Activated naive CD8-positive, alpha-beta T cell treated with anti-CD3 and anti-CD28 coated beads, Interleukin-2, amount 10 ng/mL, durations not matched to agents 7 days and 5 days (primary cell): ENCODE data around the gene SPDYE2B. TPM values are rescaled to one million over a fixed set of nuclear protein-coding genes. Genes with fewer than 3 reads are reported as not detected.
"Not testable (repeated sequence)": the region's sequence is repeated elsewhere in the genome, so short reads cannot be mapped to it uniquely, and the experiment has no call there.

Source experiments
- ATAC-seq: fragments of 150-1000 bp; cut with Tn5 transposase; one replicate; pipeline ENCODE4 v1.10.0; 2021; ENCODE audit warnings: low read depth, moderate library complexity
- POLR2A ChIA-PET: fragments of 350-600 bp; sonication (Branson Sonifier 250); formaldehyde crosslinking; loops from one replicate; lab custom pipeline; 2021; ENCODE audit warnings: antibody characterized with exemption; lab: Charles Lee
- DNase-seq: peaks from one replicate; pipeline ENCODE4 v3.0.0; 2021
- H3K27ac Mint-ChIP-seq: one replicate; pipeline ENCODE4 v1.8.0; 2022; ENCODE audit warnings: mild to moderate bottlenecking, mixed read lengths
- H3K27me3 Mint-ChIP-seq: one replicate; pipeline ENCODE4 v1.8.0; 2022; ENCODE audit warnings: mild to moderate bottlenecking, moderate library complexity, mixed read lengths
- H3K36me3 Mint-ChIP-seq: one replicate; pipeline ENCODE4 v1.8.0; 2021; ENCODE audit warnings: mild to moderate bottlenecking, mixed read lengths
- H3K4me1 Mint-ChIP-seq: one replicate; pipeline ENCODE4 v1.8.0; 2021; ENCODE audit warnings: mixed read lengths
- H3K4me3 Mint-ChIP-seq: one replicate; pipeline ENCODE4 v1.8.0; 2022; ENCODE audit warnings: mild to moderate bottlenecking, moderate library complexity, mixed read lengths
- H3K9me3 Mint-ChIP-seq: one replicate; pipeline ENCODE4 v1.8.0; 2021; ENCODE audit warnings: mixed read lengths
- total RNA-seq, 2 experiments: library from RNA; stranded (reverse); gene quantifications; one replicate each; pipeline ENCODE4 v1.2.3, GENCODE V29; 2021

Gene SPDYE2B
- total RNA-seq, 2 experiments from 2014 or later, result not detected

DNA sequence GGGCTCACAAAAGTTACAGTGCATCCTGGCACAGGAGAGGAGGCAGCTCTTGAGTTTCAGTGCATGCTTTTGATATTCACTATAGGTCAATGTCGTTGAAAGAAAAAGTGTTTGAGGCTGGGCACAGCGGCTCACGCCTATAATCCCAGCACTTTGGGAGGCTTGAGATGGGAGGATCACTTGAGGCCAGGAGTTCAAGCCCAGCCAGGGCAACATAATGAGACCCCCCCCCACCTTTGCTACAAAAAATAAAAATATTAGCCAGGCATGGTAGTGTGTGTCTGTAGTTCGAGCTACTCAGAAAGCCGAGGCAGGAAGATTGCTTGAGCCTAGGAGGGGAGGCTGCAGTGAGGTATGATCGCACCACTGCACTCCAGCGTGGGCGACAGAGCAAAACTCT is 32.0 kb upstream of the SPDYE2B start:
- H3K27ac Mint-ChIP-seq, H3K4me3 Mint-ChIP-seq, POLR2A ChIA-PET, H3K9me3 Mint-ChIP-seq, H3K4me1 Mint-ChIP-seq, H3K27me3 Mint-ChIP-seq, H3K36me3 Mint-ChIP-seq, DNase-seq, ATAC-seq: not testable (repeated sequence)

GRCh38 chr7:102627271-102627904 is 22.7 kb upstream of the SPDYE2B start:
- H3K36me3 Mint-ChIP-seq, H3K9me3 Mint-ChIP-seq, H3K4me3 Mint-ChIP-seq, H3K4me1 Mint-ChIP-seq, DNase-seq, ATAC-seq, POLR2A ChIA-PET, H3K27me3 Mint-ChIP-seq, H3K27ac Mint-ChIP-seq: not testable (repeated sequence)

DNA sequence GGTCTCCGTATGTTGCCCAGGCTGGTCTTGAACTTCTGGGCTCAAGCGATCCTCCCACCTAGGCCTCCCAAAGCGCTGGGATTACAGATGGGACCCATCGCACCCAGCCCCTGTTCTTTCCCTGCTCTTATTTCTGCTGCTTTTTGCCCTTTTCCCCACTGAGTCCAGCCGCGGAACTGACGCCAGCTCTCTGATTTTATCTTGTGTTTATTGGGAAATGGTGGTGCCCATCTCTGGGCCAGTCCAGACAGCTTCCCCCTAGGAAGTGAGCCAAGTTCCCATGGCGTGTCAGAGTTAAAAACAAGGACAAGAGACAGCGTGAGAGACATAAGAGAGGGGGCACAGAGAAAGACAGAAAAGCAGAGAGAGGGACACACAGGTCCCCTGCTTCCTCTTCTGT is 19.5 kb upstream of the SPDYE2B start:
- ATAC-seq, POLR2A ChIA-PET, H3K27me3 Mint-ChIP-seq, H3K4me3 Mint-ChIP-seq, H3K27ac Mint-ChIP-seq, H3K4me1 Mint-ChIP-seq, H3K36me3 Mint-ChIP-seq, H3K9me3 Mint-ChIP-seq, DNase-seq: not testable (repeated sequence)

GRCh38 chr7:102634299-102634698 is 15.8 kb upstream of the SPDYE2B start:
- H3K27me3 Mint-ChIP-seq, H3K27ac Mint-ChIP-seq, H3K4me3 Mint-ChIP-seq, H3K9me3 Mint-ChIP-seq, DNase-seq, POLR2A ChIA-PET, H3K4me1 Mint-ChIP-seq, ATAC-seq, H3K36me3 Mint-ChIP-seq: not testable (repeated sequence)

- ATAC-seq, H3K4me1 Mint-ChIP-seq, DNase-seq, H3K27ac Mint-ChIP-seq, H3K4me3 Mint-ChIP-seq, POLR2A ChIA-PET, H3K9me3 Mint-ChIP-seq, H3K27me3 Mint-ChIP-seq, H3K36me3 Mint-ChIP-seq: not testable (repeated sequence)
Measured at GRCh38 chr7:102635354-102635753, 14.8 kb upstream of the SPDYE2B start.

DNA sequence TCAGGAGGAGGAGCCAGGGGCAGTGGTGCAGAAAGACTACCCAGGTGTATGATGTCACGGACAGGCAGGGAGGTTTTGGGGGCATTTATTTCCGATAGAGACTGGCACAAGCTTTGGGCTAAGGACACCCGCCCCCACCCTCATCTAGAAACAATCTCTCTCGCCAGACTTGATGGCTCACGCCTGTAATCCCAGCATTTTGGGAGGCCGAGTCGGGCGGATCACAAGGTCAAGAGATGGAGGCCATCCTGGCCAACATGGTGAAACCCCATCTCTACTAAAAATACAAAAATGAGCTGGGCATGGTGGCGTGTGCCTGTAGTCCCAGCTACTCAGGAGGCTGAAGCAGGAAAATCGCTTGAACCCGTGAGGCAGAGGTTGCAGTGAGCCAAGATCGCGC is 13.2 kb upstream of the SPDYE2B start:
- H3K27ac Mint-ChIP-seq, H3K4me1 Mint-ChIP-seq, H3K9me3 Mint-ChIP-seq, H3K36me3 Mint-ChIP-seq, ATAC-seq, H3K4me3 Mint-ChIP-seq, H3K27me3 Mint-ChIP-seq, POLR2A ChIA-PET, DNase-seq: not testable (repeated sequence)

DNA sequence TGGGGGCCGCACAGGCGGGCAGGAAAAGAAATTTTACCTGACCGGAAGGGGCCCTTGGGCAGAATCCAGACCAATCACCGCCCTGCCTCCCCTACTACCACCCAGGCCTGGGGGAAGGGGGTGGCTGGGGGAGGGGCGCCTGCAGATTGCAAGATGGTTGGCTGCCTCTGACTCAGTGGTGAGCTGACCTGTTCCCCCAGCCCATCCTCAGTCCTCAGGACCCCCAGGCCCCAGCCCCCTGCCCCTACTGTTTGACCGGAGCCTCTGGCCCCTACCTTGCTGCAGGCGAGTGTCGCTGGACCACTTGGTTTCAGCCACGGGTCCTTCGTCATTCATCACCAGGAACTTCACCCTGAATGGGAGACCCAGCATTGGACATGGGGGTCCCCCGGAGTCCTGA is 11.3 kb upstream of the SPDYE2B start:
- H3K4me3 Mint-ChIP-seq, H3K4me1 Mint-ChIP-seq, H3K36me3 Mint-ChIP-seq, H3K27me3 Mint-ChIP-seq, POLR2A ChIA-PET, H3K27ac Mint-ChIP-seq, H3K9me3 Mint-ChIP-seq, DNase-seq, ATAC-seq: not testable (repeated sequence)

DNA sequence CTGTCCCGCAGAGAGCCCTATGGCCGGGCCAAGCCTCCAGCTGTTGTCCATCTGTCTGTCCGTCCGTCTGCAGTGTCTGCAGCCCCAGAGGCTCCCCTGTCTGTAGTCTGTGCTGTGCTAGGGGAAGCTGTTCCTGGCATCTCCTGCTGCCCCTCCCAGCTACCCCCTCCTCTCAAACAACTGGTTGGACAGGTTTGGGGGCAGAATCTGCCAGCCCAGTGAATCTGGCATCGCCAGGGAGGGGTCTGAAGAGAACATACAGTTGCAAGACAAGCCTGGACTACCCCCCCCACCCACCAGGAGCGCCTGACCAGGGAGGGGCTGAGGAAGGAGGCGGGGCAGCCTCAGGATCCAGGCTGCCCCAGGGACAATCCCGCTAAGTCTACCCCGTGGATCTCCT is 7.4 kb upstream of the SPDYE2B start, which contains the start of gene UPK3BL1:
TSS of gene UPK3BL1 (minus strand) at position 101 of the 400 bp plus-strand sequence. CDS start at position 51, 50 bp downstream.
- ATAC-seq, H3K4me3 Mint-ChIP-seq, H3K27ac Mint-ChIP-seq, H3K36me3 Mint-ChIP-seq, H3K27me3 Mint-ChIP-seq, POLR2A ChIA-PET, H3K4me1 Mint-ChIP-seq, H3K9me3 Mint-ChIP-seq, DNase-seq: not testable (repeated sequence)

DNA sequence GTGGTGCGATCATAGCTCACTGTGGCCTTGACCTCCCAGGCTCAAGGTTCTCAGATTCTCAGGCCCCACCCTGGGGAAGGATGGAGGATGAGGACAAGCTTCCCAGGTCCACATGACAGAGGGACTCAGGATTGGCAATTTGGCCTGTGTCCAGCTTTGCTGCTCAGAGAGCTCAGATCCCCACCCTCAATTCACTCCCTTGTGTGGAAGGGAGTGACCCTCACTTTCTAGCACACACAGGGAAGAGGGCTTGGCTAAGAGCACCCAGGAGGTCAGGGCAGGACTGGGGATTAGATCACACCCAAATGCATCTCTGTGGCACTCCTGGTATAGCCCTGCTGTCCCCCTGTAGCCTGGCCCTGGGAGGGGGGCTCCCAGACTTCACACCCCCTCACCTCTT is 6.7 kb upstream of the SPDYE2B start:
- H3K4me3 Mint-ChIP-seq, DNase-seq, POLR2A ChIA-PET, H3K36me3 Mint-ChIP-seq, H3K9me3 Mint-ChIP-seq, H3K27me3 Mint-ChIP-seq, H3K27ac Mint-ChIP-seq, ATAC-seq, H3K4me1 Mint-ChIP-seq: not testable (repeated sequence)

- POLR2A ChIA-PET, H3K9me3 Mint-ChIP-seq, DNase-seq, H3K36me3 Mint-ChIP-seq, ATAC-seq, H3K27me3 Mint-ChIP-seq, H3K4me1 Mint-ChIP-seq, H3K27ac Mint-ChIP-seq, H3K4me3 Mint-ChIP-seq: not testable (repeated sequence)
Measured at GRCh38 chr7:102647813-102648212, 2.3 kb upstream of the SPDYE2B start.

DNA sequence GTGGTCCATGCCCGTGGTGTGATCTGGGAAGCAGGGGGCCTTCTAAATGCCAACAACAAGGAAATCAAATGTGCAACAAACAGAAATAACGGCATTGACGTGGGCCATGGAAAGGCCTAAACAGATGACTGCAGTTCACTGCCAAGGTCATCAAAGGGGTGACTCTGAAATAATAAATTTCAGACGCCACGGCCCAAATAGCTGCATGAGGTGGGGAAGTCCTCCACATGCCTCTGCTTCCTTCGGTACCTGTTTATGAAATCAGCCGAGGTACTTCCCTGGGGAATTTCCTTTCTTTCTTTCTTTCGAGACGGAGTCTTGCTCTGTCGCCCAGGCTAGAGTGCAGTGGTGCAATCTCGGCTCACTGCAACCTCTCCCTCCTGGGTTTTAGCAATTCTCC is 14.6 kb downstream of the SPDYE2B start:
- H3K4me1 Mint-ChIP-seq, ATAC-seq, DNase-seq, H3K36me3 Mint-ChIP-seq, H3K9me3 Mint-ChIP-seq, H3K27ac Mint-ChIP-seq, POLR2A ChIA-PET, H3K27me3 Mint-ChIP-seq, H3K4me3 Mint-ChIP-seq: not testable (repeated sequence)

- DNase-seq, H3K4me3 Mint-ChIP-seq, ATAC-seq, H3K36me3 Mint-ChIP-seq, H3K4me1 Mint-ChIP-seq, H3K27me3 Mint-ChIP-seq, POLR2A ChIA-PET, H3K27ac Mint-ChIP-seq, H3K9me3 Mint-ChIP-seq: not testable (repeated sequence)
Measured at GRCh38 chr7:102666850-102667249, 16.7 kb downstream of the SPDYE2B start.

- DNase-seq, POLR2A ChIA-PET, H3K27ac Mint-ChIP-seq, H3K4me1 Mint-ChIP-seq, H3K27me3 Mint-ChIP-seq, ATAC-seq, H3K9me3 Mint-ChIP-seq, H3K4me3 Mint-ChIP-seq, H3K36me3 Mint-ChIP-seq: not testable (repeated sequence)
Measured at GRCh38 chr7:102667523-102667922, 17.4 kb downstream of the SPDYE2B start.

DNA sequence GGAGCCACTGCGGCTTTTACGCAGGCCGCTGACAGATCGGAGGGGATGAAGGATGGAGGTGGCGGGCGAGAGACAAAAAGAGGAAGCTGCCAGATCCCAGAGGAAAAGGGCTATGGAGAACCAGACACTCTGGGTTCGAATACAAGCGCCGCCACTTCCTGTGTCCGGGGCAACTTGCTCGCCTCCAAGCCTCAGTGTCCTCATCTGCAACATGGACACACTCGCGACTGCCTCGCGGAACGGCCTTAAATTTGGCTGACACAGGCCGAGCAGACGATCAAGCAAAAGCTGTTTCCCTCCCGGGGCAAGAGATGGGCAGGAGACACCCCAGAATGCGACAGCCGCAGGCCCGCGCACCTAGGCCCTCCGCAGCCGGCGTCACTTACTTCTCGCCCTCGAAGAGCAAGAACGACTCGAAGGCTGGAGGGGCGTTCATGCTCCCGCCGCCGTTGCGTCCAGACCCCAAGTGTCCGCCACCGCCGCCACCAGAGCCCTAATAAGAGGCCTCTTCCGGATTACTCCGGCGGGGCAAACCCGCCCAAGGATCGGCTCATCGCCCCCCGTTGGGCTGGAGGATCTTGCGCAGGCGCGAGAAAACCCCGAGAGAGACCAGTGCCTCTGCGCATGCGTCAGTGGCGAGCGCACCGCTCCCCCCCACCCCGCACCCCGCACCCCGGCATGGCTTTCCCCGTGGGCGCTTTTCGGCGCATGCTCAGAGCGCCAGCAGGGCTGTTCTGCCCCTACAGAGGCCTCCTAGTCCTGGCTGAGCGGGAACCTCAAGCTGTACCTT is 21.2 kb downstream of the SPDYE2B start, which contains the start of gene POLR2J2:
TSS of gene POLR2J2 (minus strand) at position 498 of the 790 bp plus-strand sequence. CDS start at position 436, 62 bp downstream.
- H3K4me1 Mint-ChIP-seq, H3K27ac Mint-ChIP-seq, H3K4me3 Mint-ChIP-seq, H3K36me3 Mint-ChIP-seq, H3K27me3 Mint-ChIP-seq, POLR2A ChIA-PET, DNase-seq, H3K9me3 Mint-ChIP-seq: not testable (repeated sequence)
- peak; percentile 78 for ATAC-seq
